Measurements from ENCODE around the gene CHST12.
"Not testable (repeated sequence)": the region's sequence is repeated elsewhere in the genome, so short reads cannot be mapped to it uniquely, and the experiment has no call there.

The CHST12 gene

GRCh38 chr7:2445898-2446555 lies 42.6 kb downstream of the CHST12 start:
- intact Hi-C loops (cut with DNase I), result no loop called here
- peak in 23 of 42 donors; percentile 14 to 75 (median 44) for DNase-seq

- DNase-seq, result no peak
- intact Hi-C loops (cut with DNase I), result no loop called here
These were observed 43.3 kb downstream of the CHST12 start for GRCh38 chr7:2446676-2447075.

- DNase-seq, result no peak
- intact Hi-C loops (cut with DNase I), result no loop called here
These were observed 47.0 kb downstream of the CHST12 start for GRCh38 chr7:2450198-2451107.

- intact Hi-C loops (cut with DNase I), result no loop called here
- DNase-seq, result peak; percentile 63 to 94 (median 84)
These were observed 48.0 kb downstream of the CHST12 start for GRCh38 chr7:2451171-2452073.

GRCh38 chr7:2452074-2452507 lies 48.7 kb downstream of the CHST12 start:
- intact Hi-C loops (cut with DNase I), result no loop called here
- DNase-seq, result peak in 5 of 42 donors; percentile 23 to 43 (median 26)

GRCh38 chr7:2452643-2453270 lies 49.3 kb downstream of the CHST12 start:
- intact Hi-C loops (cut with DNase I), result no loop called here
- DNase-seq, result no peak

GRCh38 chr7:2453849-2454248 lies 50.4 kb downstream of the CHST12 start:
- intact Hi-C loops (cut with DNase I); DNase-seq: not testable (repeated sequence)

- peak in 1 of 42 donors; percentile 11 for DNase-seq
- intact Hi-C loops (cut with DNase I), result no loop called here
These were observed 56.3 kb downstream of the CHST12 start for GRCh38 chr7:2459674-2460073.

GRCh38 chr7:2460188-2460587 lies 56.8 kb downstream of the CHST12 start:
- intact Hi-C loops (cut with DNase I), result no loop called here
- DNase-seq, result peak in 41 of 42 donors; percentile 46 to 91 (median 71)

GRCh38 chr7:2460641-2461040 lies 57.2 kb downstream of the CHST12 start:
- peak in 37 of 42 donors; percentile 13 to 90 (median 61) for DNase-seq
- intact Hi-C loops (cut with DNase I), result no loop called here

GRCh38 chr7:2461268-2462026 lies 58.0 kb downstream of the CHST12 start:
- intact Hi-C loops (cut with DNase I), result no loop called here
- no peak for DNase-seq

- intact Hi-C loops (cut with DNase I), result no loop called here
- DNase-seq, result no peak
These were observed 59.3 kb downstream of the CHST12 start for GRCh38 chr7:2462731-2463130.

GRCh38 chr7:2465928-2466327 lies 62.5 kb downstream of the CHST12 start:
- peak in 22 of 42 donors; percentile 14 to 78 (median 50) for DNase-seq
- intact Hi-C loops (cut with DNase I), result no loop called here

- intact Hi-C loops (cut with DNase I), result no loop called here
These were observed 63.3 kb downstream of the CHST12 start for GRCh38 chr7:2466675-2467074.

GRCh38 chr7:2468227-2468626 lies 64.8 kb downstream of the CHST12 start:
- intact Hi-C loops (cut with DNase I), result no loop called here
- no peak for DNase-seq

More at GRCh38 chr7:2466675-2467074, 63.3 kb downstream of the CHST12 start:
- no peak for DNase-seq

- DNase-seq; intact Hi-C loops (cut with DNase I): not testable (repeated sequence)
These were observed 66.2 kb downstream of the CHST12 start for GRCh38 chr7:2469460-2470203.

Measured in head of caudate nucleus (tissue), 42 donors.